ENCODE data around the gene DUOX1. TPM values are rescaled to one million over a fixed set of nuclear protein-coding genes. Genes with fewer than 3 reads are reported as not detected.

The DUOX1 gene
- total RNA-seq, 2 donors from 2014 or later = 0.06 to 0.42 TPM

- Mint-ChIP-seq H3K27ac (peak overlapping the region; percentile 93), H3K27me3 (no peaks in the 10 kb centered on the region), H3K4me3 (peak overlapping the region; percentile 89), H3K4me1 (peaks cover 34% of the 10 kb centered on the region), H3K36me3 (ENCODE audit: low read depth) (peaks cover 56% of the 10 kb centered on the region), H3K9me3 (no peaks in the 10 kb centered on the region)
- ATAC-seq (replicated peaks) = no peak
Measured at GRCh38 chr15:45185903-45186770, 56.3 kb downstream of the DUOX1 start.

DNA sequence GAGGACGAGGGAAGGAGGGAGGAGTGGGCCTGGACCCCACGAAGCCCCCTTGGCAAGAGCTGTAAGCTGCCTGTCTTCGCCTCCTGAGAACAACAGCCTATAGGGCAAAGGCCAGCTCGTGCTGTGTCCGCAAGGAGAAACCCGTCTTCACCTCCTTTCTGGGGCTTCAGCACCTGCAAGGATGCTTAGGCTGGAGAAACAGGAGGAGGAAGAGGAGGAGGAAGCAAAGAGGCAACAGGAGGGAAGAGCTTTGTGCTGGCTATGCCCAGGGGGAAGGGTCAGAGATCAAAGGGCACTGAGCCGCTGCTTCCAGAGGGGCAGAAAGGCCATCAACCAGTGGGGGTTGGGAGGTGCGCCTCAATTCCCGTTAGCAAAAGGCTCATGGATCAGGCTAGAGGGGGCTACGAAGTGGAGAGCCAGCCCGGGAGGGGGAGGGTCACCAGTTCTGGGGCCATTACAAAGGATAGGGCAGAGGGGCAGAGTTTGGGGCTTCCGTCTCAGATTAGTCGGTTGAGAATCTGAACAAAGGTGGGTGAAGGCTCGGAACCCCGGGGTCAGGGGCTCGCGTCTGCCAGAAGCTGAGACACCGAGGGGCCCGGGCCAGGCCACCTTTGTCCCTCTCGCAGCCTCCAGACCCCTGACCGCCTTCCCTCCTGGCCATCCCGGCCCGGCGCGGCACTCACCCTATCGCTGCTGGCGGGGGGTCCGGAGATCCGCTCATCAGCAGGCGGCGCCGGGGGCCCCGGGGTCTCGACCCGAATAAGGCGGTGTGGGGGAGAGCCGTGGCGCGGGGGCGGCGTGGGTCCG is 57.2 kb downstream of the DUOX1 start:
- H3K9me3 Mint-ChIP-seq = no peaks in the 10 kb centered on the region
- peaks cover 54% of the 10 kb centered on the region for H3K36me3 Mint-ChIP-seq (ENCODE audit: low read depth)
- ATAC-seq (replicated peaks) = no peak
- H3K4me1 Mint-ChIP-seq = peaks cover 30% of the 10 kb centered on the region
- no peaks in the 10 kb centered on the region for H3K27me3 Mint-ChIP-seq
- peak overlapping the region; percentile 89 for H3K4me3 Mint-ChIP-seq
- H3K27ac Mint-ChIP-seq = peak overlapping the region; percentile 93

GRCh38 chr15:45187578-45187893 is 57.7 kb downstream of the DUOX1 start:
- Mint-ChIP-seq H3K27me3 (no peaks in the 10 kb centered on the region), H3K4me3 (peak overlapping the region; percentile 76), H3K36me3 (ENCODE audit: low read depth) (peaks cover 51% of the 10 kb centered on the region), H3K9me3 (no peaks in the 10 kb centered on the region), H3K4me1 (peaks cover 30% of the 10 kb centered on the region), H3K27ac (peak overlapping the region; percentile 89)
- ATAC-seq (replicated peaks) = no peak

- peak within 1 kb of the TSS; percentile 89 for H3K4me3 Mint-ChIP-seq
- H3K36me3 Mint-ChIP-seq (ENCODE audit: low read depth) = peaks cover 45% of the 10 kb centered on the region
- peaks cover under 1% of the 10 kb centered on the region for H3K27me3 Mint-ChIP-seq
- peaks cover 24% of the 10 kb centered on the region for H3K4me1 Mint-ChIP-seq
- H3K9me3 Mint-ChIP-seq = no peaks in the 10 kb centered on the region
- peak within 1 kb of the TSS; percentile 93 for H3K27ac Mint-ChIP-seq
- peak; percentile 80 for ATAC-seq (replicated peaks)
Measured at GRCh38 chr15:45187894-45188830, 58.4 kb downstream of the DUOX1 start, which contains the start of gene SHF. Gene SHF (minus strand): TSS chr15:45187966. CDS start chr15:45187951, 15 bp downstream.

GRCh38 chr15:45197512-45197911 is 67.7 kb downstream of the DUOX1 start:
- no peak overlapping the region for H3K27ac Mint-ChIP-seq

GRCh38 chr15:45198337-45199135 is 68.7 kb downstream of the DUOX1 start:
- H3K4me1 Mint-ChIP-seq = peaks cover 9% of the 10 kb centered on the region
- H3K36me3 Mint-ChIP-seq (ENCODE audit: low read depth) = peaks cover 6% of the 10 kb centered on the region
- no peaks in the 10 kb centered on the region for H3K27me3 Mint-ChIP-seq
- H3K27ac Mint-ChIP-seq = no peak overlapping the region
- H3K9me3 Mint-ChIP-seq = no peaks in the 10 kb centered on the region
- H3K4me3 Mint-ChIP-seq = no peak overlapping the region
- peak; percentile 72 for ATAC-seq (replicated peaks)

More at GRCh38 chr15:45197512-45197911, 67.7 kb downstream of the DUOX1 start:
- Mint-ChIP-seq H3K4me1 (peaks cover 9% of the 10 kb centered on the region), H3K27me3 (peaks cover 3% of the 10 kb centered on the region), H3K9me3 (no peaks in the 10 kb centered on the region), H3K36me3 (ENCODE audit: low read depth) (peaks cover 6% of the 10 kb centered on the region), H3K4me3 (no peak overlapping the region)
- ATAC-seq (replicated peaks) = no peak

DNA sequence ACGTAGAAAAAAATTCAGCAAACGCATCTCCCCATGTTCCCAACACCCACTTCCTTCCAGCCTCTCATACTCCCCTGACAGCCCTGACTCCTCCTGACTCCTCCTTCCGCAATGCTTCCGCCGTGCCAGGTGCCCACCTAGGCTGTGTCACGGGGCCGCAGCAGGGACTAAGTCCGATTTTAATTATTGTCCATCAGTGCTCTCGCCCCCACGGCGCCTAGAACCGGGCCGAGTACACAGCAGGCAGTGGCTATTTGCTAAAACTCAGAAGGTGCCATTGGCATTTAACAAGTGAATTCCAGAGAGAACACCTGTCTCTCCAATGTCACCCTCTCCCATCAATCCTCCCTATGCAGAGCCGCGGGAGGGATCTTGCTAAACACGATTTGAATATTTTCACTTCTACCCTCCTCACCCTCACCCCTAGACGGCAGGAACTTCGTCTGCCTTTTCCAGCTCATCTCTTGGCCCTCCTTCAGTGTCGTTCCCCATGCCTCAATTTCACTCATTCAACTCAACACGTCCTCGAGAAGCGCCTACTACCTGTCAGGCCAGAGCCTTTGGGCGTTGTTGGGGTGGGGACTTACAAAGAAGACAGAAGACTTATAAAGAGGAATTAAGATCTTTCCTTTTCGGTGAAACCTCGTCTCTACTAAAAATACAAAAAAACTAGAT is 69.5 kb downstream of the DUOX1 start:
- Mint-ChIP-seq H3K27ac (no peak overlapping the region), H3K4me1 (peaks cover 9% of the 10 kb centered on the region), H3K9me3 (no peaks in the 10 kb centered on the region), H3K4me3 (no peak overlapping the region), H3K27me3 (no peaks in the 10 kb centered on the region), H3K36me3 (ENCODE audit: low read depth) (peaks cover 6% of the 10 kb centered on the region)
- peak; percentile 20 for ATAC-seq (replicated peaks)

GRCh38 chr15:45200001-45200798 is 70.4 kb downstream of the DUOX1 start:
- Mint-ChIP-seq H3K27me3 (no peaks in the 10 kb centered on the region), H3K36me3 (ENCODE audit: low read depth) (peaks cover 6% of the 10 kb centered on the region), H3K27ac (no peak overlapping the region), H3K4me3 (no peak overlapping the region), H3K4me1 (peaks cover 9% of the 10 kb centered on the region), H3K9me3 (no peaks in the 10 kb centered on the region)
- peak; percentile 65 for ATAC-seq (replicated peaks)

- peaks cover 6% of the 10 kb centered on the region for H3K36me3 Mint-ChIP-seq (ENCODE audit: low read depth)
- no peaks in the 10 kb centered on the region for H3K9me3 Mint-ChIP-seq
- no peak overlapping the region for H3K4me3 Mint-ChIP-seq
- peak; percentile 33 for ATAC-seq (replicated peaks)
- H3K27ac Mint-ChIP-seq = no peak overlapping the region
- H3K27me3 Mint-ChIP-seq = no peaks in the 10 kb centered on the region
- H3K4me1 Mint-ChIP-seq = peaks cover 9% of the 10 kb centered on the region
Measured at GRCh38 chr15:45200799-45201556, 71.2 kb downstream of the DUOX1 start.

GRCh38 chr15:45201557-45201859 is 71.7 kb downstream of the DUOX1 start:
- peaks cover under 1% of the 10 kb centered on the region for H3K27me3 Mint-ChIP-seq
- H3K9me3 Mint-ChIP-seq = no peaks in the 10 kb centered on the region
- no peak overlapping the region for H3K27ac Mint-ChIP-seq
- no peak overlapping the region for H3K4me3 Mint-ChIP-seq
- peaks cover 9% of the 10 kb centered on the region for H3K4me1 Mint-ChIP-seq
- no peak for ATAC-seq (replicated peaks)
- peaks cover 6% of the 10 kb centered on the region for H3K36me3 Mint-ChIP-seq (ENCODE audit: low read depth)

DNA sequence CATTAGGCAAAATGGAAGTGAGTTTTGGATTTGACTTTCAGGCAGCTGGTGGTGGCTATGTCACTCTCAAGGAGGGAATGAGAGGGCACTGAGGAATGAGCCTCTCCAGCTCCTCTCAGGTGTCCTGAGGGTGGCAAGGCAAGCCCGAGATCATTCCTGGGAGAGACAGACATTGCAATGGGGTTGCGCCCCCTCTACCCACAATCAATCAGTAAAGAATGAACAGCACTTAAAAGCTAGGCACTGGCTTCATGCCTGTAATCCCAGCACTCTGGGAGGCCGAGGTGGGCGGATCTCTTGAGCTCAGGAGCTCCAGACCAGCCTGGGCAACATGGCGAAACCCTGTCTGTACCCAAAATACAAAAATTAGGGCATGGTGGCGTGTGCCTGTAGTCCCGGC is 72.1 kb downstream of the DUOX1 start:
- H3K27me3 Mint-ChIP-seq = peaks cover 4% of the 10 kb centered on the region
- no peak overlapping the region for H3K4me3 Mint-ChIP-seq
- ATAC-seq (replicated peaks) = no peak
- H3K4me1 Mint-ChIP-seq = peaks cover 9% of the 10 kb centered on the region
- no peaks in the 10 kb centered on the region for H3K9me3 Mint-ChIP-seq
- no peak overlapping the region for H3K27ac Mint-ChIP-seq
- peaks cover 6% of the 10 kb centered on the region for H3K36me3 Mint-ChIP-seq (ENCODE audit: low read depth)

DNA sequence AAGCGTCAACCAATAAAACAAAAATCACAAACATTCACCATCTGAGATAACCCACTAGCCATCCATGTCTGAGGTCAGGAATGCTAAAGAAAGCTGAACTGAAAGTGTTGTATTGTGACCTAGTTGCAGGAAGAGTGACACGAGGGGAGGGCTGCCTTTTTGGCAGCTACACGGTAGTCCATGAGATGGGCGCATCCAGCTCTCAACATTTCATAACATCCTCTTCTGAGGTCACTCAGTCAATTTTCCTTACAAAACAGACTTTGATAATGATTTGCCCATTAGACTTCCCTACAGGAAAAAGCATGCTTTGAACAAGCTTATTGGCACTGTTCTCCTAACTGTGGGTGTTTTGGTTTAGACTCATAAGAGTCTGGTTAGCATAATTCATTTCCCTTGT is 73.4 kb downstream of the DUOX1 start:
- Mint-ChIP-seq H3K4me1 (peaks cover 8% of the 10 kb centered on the region), H3K9me3 (no peaks in the 10 kb centered on the region), H3K36me3 (ENCODE audit: low read depth) (no peaks in the 10 kb centered on the region), H3K27ac (no peak overlapping the region), H3K4me3 (no peak overlapping the region), H3K27me3 (peaks cover 7% of the 10 kb centered on the region)
- ATAC-seq (replicated peaks) = no peak
